HepG2 (cell line): ENCODE results near the gene ARHGEF10L.

Experiments used
- ATM ChIP-seq: fragments of 450-650 bp; IDR thresholded peaks from 2 replicates; pipeline ENCODE4 v1.7.1; 2017; ENCODE audit warnings: mild to moderate bottlenecking, borderline replicate concordance
- EZH2 ChIP-seq: conservative IDR thresholded peaks from 2 replicates; pipeline ENCODE4 v1.6.1; 2012; ENCODE audit warnings: mild to moderate bottlenecking, low read depth, low read length, moderate library complexity
- HMG20B ChIP-seq: conservative IDR thresholded peaks from 2 replicates; pipeline ENCODE4 v1.6.1; 2016; ENCODE audit warnings: missing genetic modification reagents, missing compliant biosample characterization
- HOMEZ ChIP-seq: IDR thresholded peaks from 2 replicates; pipeline ENCODE4 v1.6.1; 2016; ENCODE audit warnings: low read depth
- JUNB ChIP-seq: sonication (generic); formaldehyde crosslinking; IDR thresholded peaks from 2 replicates; pipeline ENCODE4 v1.8.0; 2022; ENCODE audit warnings: missing genetic modification reagents, mild to moderate bottlenecking, borderline replicate concordance
- MEIS2 ChIP-seq: sonication (generic); formaldehyde crosslinking; IDR thresholded peaks from 2 replicates; pipeline ENCODE4 v1.9.0; 2021; ENCODE audit warnings: mild to moderate bottlenecking, missing genetic modification reagents
- NCOA2 ChIP-seq: sonication (generic); formaldehyde crosslinking; IDR thresholded peaks from 2 replicates; pipeline ENCODE4 v1.8.0; 2022; ENCODE audit warnings: inconsistent platforms
- POLR2A ChIP-seq, 2 experiments: IDR thresholded peaks; 2 replicates each; pipeline ENCODE4 v1.6.1; 2011; ENCODE audit warnings: low read depth in 2 of 2, low read length in 2 of 2, mild to moderate bottlenecking in 1 of 2, moderate library complexity in 1 of 2; ENCODE audit not compliant: insufficient read depth in 1 of 2
- SRF ChIP-seq: IDR thresholded peaks from 2 replicates; pipeline ENCODE4 v1.6.1; 2011; ENCODE audit warnings: mild to moderate bottlenecking, low read depth, low read length, moderate library complexity
- ZNF451 ChIP-seq: sonication (generic); formaldehyde crosslinking; IDR thresholded peaks from 2 replicates; pipeline ENCODE4 v1.5.0; 2020; ENCODE audit warnings: mild to moderate bottlenecking, missing genetic modification reagents

GRCh38 chr1:17669866-17670451, 130.5 kb downstream of the ARHGEF10L start:
- no peak for TF ChIP-seq ATM
- TF ChIP-seq HMG20B (CRISPR knock-in tag): no peak
- no peak for TF ChIP-seq MEIS2 (CRISPR knock-in tag)
- TF ChIP-seq SRF: no peak
- TF ChIP-seq NCOA2 (CRISPR knock-in tag): no peak
- no peak for TF ChIP-seq EZH2
- no peak for TF ChIP-seq ZNF451
- no peak for TF ChIP-seq POLR2A (IDR thresholded peaks at IDR 0.05; ENCODE audit: insufficient read depth in 1 of 2, low read depth in 2 of 2, low read length in 2 of 2)
- no peak for TF ChIP-seq JUNB (CRISPR knock-in tag)
- TF ChIP-seq HOMEZ (CRISPR knock-in tag): no peak
